Measurements from ENCODE around the gene KIAA0513.

KIAA0513 gene

GRCh38 chr16:85061566-85061965 lies 34.0 kb downstream of the KIAA0513 start:
- TF ChIP-seq, protein P1, sequence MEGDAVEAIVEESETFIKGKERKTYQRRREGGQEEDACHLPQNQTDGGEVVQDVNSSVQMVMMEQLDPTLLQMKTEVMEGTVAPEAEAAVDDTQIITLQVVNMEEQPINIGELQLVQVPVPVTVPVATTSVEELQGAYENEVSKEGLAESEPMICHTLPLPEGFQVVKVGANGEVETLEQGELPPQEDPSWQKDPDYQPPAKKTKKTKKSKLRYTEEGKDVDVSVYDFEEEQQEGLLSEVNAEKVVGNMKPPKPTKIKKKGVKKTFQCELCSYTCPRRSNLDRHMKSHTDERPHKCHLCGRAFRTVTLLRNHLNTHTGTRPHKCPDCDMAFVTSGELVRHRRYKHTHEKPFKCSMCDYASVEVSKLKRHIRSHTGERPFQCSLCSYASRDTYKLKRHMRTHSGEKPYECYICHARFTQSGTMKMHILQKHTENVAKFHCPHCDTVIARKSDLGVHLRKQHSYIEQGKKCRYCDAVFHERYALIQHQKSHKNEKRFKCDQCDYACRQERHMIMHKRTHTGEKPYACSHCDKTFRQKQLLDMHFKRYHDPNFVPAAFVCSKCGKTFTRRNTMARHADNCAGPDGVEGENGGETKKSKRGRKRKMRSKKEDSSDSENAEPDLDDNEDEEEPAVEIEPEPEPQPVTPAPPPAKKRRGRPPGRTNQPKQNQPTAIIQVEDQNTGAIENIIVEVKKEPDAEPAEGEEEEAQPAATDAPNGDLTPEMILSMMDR (IDR thresholded peaks at IDR 0.05; ENCODE audit: extremely low read depth, insufficient read depth, missing control alignments) = no peak
- DNase-seq (ENCODE audit: low spot score) = no peak
- in situ Hi-C loops (cut with MboI; ENCODE audit: low pct_unique_long_range_greater_than_20kb, low sequenced_read_pairs, unreplicated experiment) = no loop called here

- no peak for DNase-seq (ENCODE audit: low spot score)
- in situ Hi-C loops (cut with MboI; ENCODE audit: low pct_unique_long_range_greater_than_20kb, low sequenced_read_pairs, unreplicated experiment) = no loop called here
- TF ChIP-seq, protein P1 (IDR thresholded peaks at IDR 0.05; ENCODE audit: extremely low read depth, insufficient read depth, missing control alignments) = no peak
Observed at GRCh38 chr16:85062323-85062722, 34.7 kb downstream of the KIAA0513 start.

DNA sequence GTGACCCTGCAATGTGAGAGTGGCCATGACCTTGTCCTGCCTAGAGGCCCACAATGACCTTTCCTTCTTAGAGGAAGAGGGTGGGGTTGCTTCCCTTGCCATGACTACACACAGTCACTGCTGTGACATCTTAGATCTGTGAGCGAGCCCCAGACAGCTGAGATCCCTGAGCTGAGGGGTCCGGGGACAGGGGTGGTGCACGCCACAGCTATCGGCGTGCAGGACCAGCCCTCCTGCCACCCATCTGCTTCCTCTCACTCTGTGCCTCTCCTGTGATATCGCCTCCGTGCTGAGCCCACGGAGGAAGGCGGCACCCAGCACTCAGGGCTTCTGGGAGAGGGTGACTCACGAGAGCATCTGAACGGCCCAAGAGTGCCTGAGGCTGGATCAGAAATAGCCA lies 35.2 kb downstream of the KIAA0513 start:
- in situ Hi-C loops (cut with MboI; ENCODE audit: low pct_unique_long_range_greater_than_20kb, low sequenced_read_pairs, unreplicated experiment) = no loop called here
- TF ChIP-seq, protein P1 (IDR thresholded peaks at IDR 0.05; ENCODE audit: extremely low read depth, insufficient read depth, missing control alignments) = no peak
- no peak for DNase-seq (ENCODE audit: low spot score)

DNA sequence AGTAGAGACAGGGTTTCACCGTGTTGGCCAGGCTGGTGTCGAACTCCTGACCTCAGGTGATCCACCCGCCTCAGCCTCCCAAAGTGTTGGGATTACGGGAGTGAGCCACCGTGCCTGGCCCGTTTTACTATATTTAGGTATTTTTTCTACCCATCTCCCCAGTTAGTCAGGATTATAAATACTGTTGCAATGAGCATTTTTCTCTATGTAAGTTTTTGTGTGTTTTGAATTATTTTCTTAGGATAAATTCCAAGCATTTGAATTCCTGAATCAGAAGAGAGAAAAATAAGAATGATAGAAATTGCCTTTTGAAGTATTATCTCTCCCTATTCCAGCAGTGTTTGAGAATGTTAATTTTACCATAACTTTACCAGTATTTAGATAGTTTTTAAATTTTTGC lies 36.6 kb downstream of the KIAA0513 start:
- in situ Hi-C loops (cut with MboI; ENCODE audit: low pct_unique_long_range_greater_than_20kb, low sequenced_read_pairs, unreplicated experiment) = no loop called here
- TF ChIP-seq, protein P1 (IDR thresholded peaks at IDR 0.05; ENCODE audit: extremely low read depth, insufficient read depth, missing control alignments) = no peak
- no peak for DNase-seq (ENCODE audit: low spot score)

- in situ Hi-C loops (cut with MboI; ENCODE audit: low pct_unique_long_range_greater_than_20kb, low sequenced_read_pairs, unreplicated experiment) = no loop called here
- TF ChIP-seq, protein P1 (IDR thresholded peaks at IDR 0.05; ENCODE audit: extremely low read depth, insufficient read depth, missing control alignments) = no peak
- no peak for DNase-seq (ENCODE audit: low spot score)
Observed at GRCh38 chr16:85065099-85065498, 37.5 kb downstream of the KIAA0513 start.

DNA sequence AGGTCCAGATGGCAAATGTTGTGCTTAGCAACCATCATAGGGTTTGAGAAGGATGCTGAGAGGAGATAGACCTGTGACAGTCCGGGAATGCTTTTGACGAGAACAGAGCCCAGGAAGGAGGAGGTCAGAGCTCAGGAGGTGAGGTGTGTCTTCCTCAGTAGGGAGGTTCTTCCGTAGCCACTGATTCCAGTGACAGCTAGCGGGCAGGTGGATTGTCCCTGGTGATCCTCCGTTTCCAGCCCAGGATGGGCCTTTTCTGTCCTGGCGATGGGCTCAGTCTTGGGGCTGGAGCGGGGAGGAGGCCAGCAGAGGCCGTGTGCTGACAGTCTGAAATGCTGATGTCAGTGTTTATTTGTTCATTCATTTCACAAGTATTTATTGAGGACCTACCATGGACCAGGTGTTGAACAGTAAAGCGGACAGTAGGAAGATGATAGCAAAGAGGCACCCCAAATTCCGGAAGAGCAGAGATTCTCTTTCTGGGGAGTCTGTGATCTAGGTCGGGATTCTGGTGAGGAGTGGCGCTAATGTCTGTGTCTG lies 38.8 kb downstream of the KIAA0513 start:
- TF ChIP-seq, protein P1 (IDR thresholded peaks at IDR 0.05; ENCODE audit: extremely low read depth, insufficient read depth, missing control alignments) = no peak
- in situ Hi-C loops (cut with MboI; ENCODE audit: low pct_unique_long_range_greater_than_20kb, low sequenced_read_pairs, unreplicated experiment) = no loop called here
- no peak for DNase-seq (ENCODE audit: low spot score)

DNA sequence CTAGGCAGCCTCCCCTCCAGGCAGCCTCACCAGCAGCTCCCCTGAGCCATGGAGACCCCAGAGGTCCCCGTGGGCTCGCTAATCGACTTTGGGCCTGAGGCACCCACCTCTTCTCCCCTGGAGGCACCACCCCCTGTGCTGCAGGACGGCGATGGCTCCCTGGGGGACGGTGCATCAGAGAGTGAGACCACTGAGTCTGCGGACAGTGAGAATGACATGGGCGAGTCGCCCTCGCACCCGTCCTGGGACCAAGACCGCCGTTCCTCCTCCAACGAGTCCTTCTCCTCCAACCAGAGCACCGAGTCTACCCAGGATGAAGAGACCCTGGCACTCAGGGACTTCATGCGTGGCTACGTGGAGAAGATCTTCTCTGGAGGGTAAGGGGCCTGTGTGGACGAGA lies 39.4 kb downstream of the KIAA0513 start:
- DNase-seq (ENCODE audit: low spot score) = no peak
- in situ Hi-C loops (cut with MboI; ENCODE audit: low pct_unique_long_range_greater_than_20kb, low sequenced_read_pairs, unreplicated experiment) = no loop called here
- TF ChIP-seq, protein P1 (IDR thresholded peaks at IDR 0.05; ENCODE audit: extremely low read depth, insufficient read depth, missing control alignments) = no peak
